ENCODE data around the gene SP100. TPM values are rescaled to one million over a fixed set of nuclear protein-coding genes. Genes with fewer than 3 reads are reported as not detected.
"Not testable (repeated sequence)": the region's sequence is repeated elsewhere in the genome, so short reads cannot be mapped to it uniquely, and the experiment has no call there.

SP100 gene
- polyA plus RNA-seq, 3 donors: 26.1 to 31.4 (median 26.7) TPM

GRCh38 chr2:230418341-230419016 is 2.5 kb downstream of the SP100 start:
- no peak for DNase-seq (ENCODE audit: low read depth in 3 of 3, low spot score in 2 of 3)

GRCh38 chr2:230419181-230419580 is 3.2 kb downstream of the SP100 start:
- no peak for DNase-seq (ENCODE audit: low read depth in 3 of 3, low spot score in 2 of 3)

- no peak for DNase-seq (ENCODE audit: low read depth in 3 of 3, low spot score in 2 of 3)
Measured at GRCh38 chr2:230422149-230422548, 6.1 kb downstream of the SP100 start.

- DNase-seq (ENCODE audit: low read depth in 3 of 3, low spot score in 2 of 3): no peak
Measured at GRCh38 chr2:230423851-230424458, 8.0 kb downstream of the SP100 start.

- DNase-seq (ENCODE audit: low read depth in 3 of 3, low spot score in 2 of 3): no peak
Measured at GRCh38 chr2:230425377-230425776, 9.4 kb downstream of the SP100 start.

GRCh38 chr2:230429513-230429912 is 13.5 kb downstream of the SP100 start:
- DNase-seq (ENCODE audit: low read depth in 3 of 3, low spot score in 2 of 3): no peak

- no peak for DNase-seq (ENCODE audit: low read depth in 3 of 3, low spot score in 2 of 3)
Measured at GRCh38 chr2:230430957-230431910, 15.2 kb downstream of the SP100 start.

GRCh38 chr2:230434677-230435324 is 18.8 kb downstream of the SP100 start:
- DNase-seq (ENCODE audit: low read depth in 3 of 3, low spot score in 2 of 3): no peak

GRCh38 chr2:230435431-230435830 is 19.4 kb downstream of the SP100 start:
- no peak for DNase-seq (ENCODE audit: low read depth in 3 of 3, low spot score in 2 of 3)

- DNase-seq (ENCODE audit: low read depth in 3 of 3, low spot score in 2 of 3): not testable (repeated sequence)
Measured at GRCh38 chr2:230439121-230439520, 23.1 kb downstream of the SP100 start.

- no peak for DNase-seq (ENCODE audit: low read depth in 3 of 3, low spot score in 2 of 3)
Measured at GRCh38 chr2:230439590-230439989, 23.6 kb downstream of the SP100 start.

GRCh38 chr2:230441227-230441897 is 25.4 kb downstream of the SP100 start:
- no peak for DNase-seq (ENCODE audit: low read depth in 3 of 3, low spot score in 2 of 3)

- DNase-seq (ENCODE audit: low read depth in 3 of 3, low spot score in 2 of 3): no peak
Measured at GRCh38 chr2:230443541-230443940, 27.5 kb downstream of the SP100 start.

GRCh38 chr2:230444832-230445231 is 28.8 kb downstream of the SP100 start:
- DNase-seq (ENCODE audit: low read depth in 3 of 3, low spot score in 2 of 3): no peak

GRCh38 chr2:230447036-230447435 is 31.0 kb downstream of the SP100 start:
- no peak for DNase-seq (ENCODE audit: low read depth in 3 of 3, low spot score in 2 of 3)

GRCh38 chr2:230447455-230448451 is 31.8 kb downstream of the SP100 start:
- DNase-seq (ENCODE audit: low read depth in 3 of 3, low spot score in 2 of 3): no peak

- DNase-seq (ENCODE audit: low read depth in 3 of 3, low spot score in 2 of 3): no peak
Measured at GRCh38 chr2:230449901-230450467, 34.0 kb downstream of the SP100 start.

GRCh38 chr2:230453006-230453405 is 37.0 kb downstream of the SP100 start:
- DNase-seq (ENCODE audit: low read depth in 3 of 3, low spot score in 2 of 3): no peak

Measured in right renal cortex interstitium (tissue), 3 donors.